B cell (primary cell): ENCODE results near the gene EIF3B. TPM values are rescaled to one million over a fixed set of nuclear protein-coding genes. Genes with fewer than 3 reads are reported as not detected.
"Not testable (repeated sequence)": the region's sequence is repeated elsewhere in the genome, so short reads cannot be mapped to it uniquely, and the experiment has no call there.

Source experiments
- ATAC-seq: fragments of 200-7000 bp; cut with Tn5 transposase; one replicate; pipeline ENCODE4 v1.10.0; 2021; ENCODE audit warnings: low read depth, mild to moderate bottlenecking, moderate number of reproducible peaks, moderate library complexity
- CTCF ChIA-PET: fragments of 350-600 bp; sonication (Branson Sonifier 250); formaldehyde crosslinking; loops from one replicate; lab custom pipeline; 2021; ENCODE audit warnings: antibody characterized with exemption, inconsistent platforms; lab: Charles Lee
- POLR2A ChIA-PET: fragments of 350-600 bp; sonication (Branson Sonifier 250); formaldehyde crosslinking; loops from one replicate; lab custom pipeline; 2021; ENCODE audit warnings: antibody characterized with exemption; lab: Charles Lee
- DNase-seq: peaks from one replicate; pipeline ENCODE4 v3.0.0; 2013
- H2AFZ ChIP-seq: 2 replicates; pipeline ENCODE4 v1.6.1; 2012; ENCODE audit warnings: mild to moderate bottlenecking, low read depth, low read length; ENCODE audit not compliant: insufficient read depth, poor library complexity, severe bottlenecking
- H3K27ac ChIP-seq, 2 donors: 1 replicate in 1 of 2; 2 replicates in 1 of 2; pipeline ENCODE4 v1.5.1; 2012 to 2013; ENCODE audit warnings: low read length in 2 of 2, mild to moderate bottlenecking in 2 of 2, moderate library complexity in 1 of 2
- H3K27me3 ChIP-seq, 4 experiments: fragments of 200-600 bp in 1 of 4; sonication (generic) in 1 of 4; replicated peaks in 1 of 4; 1 replicate in 2 of 4; 2 replicates in 2 of 4; pipeline versions ENCODE4 v1.6.1 to v1.7.0; 2013 to 2016; ENCODE audit warnings: low read length in 3 of 4, mild to moderate bottlenecking in 2 of 4, mixed read lengths in 1 of 4, moderate library complexity in 1 of 4; ENCODE audit not compliant: insufficient read depth in 4 of 4, control insufficient read depth in 3 of 4; ENCODE audit errors: control extremely low read depth in 1 of 4
- H3K36me3 ChIP-seq, 2 experiments: replicated peaks in 1 of 2; 1 replicate in 1 of 2; 2 replicates in 1 of 2; pipeline versions ENCODE4 v1.6.1 to v1.7.1; 2013; ENCODE audit warnings: low read length in 1 of 2; ENCODE audit not compliant: insufficient read depth in 2 of 2, control insufficient read depth in 1 of 2; ENCODE audit errors: control extremely low read depth in 1 of 2, extremely low read depth in 1 of 2
- H3K4me1 ChIP-seq, 2 donors: fragments of 200-600 bp in 1 of 2; sonication (generic) in 1 of 2; 1 replicate in 1 of 2; 2 replicates in 1 of 2; pipeline versions ENCODE4 v1.5.1 to v1.6.1; 2013 to 2017; ENCODE audit warnings: low read length in 2 of 2; ENCODE audit not compliant: control insufficient read depth in 2 of 2, insufficient read depth in 2 of 2
- H3K4me2 ChIP-seq: replicated peaks from 2 replicates; pipeline ENCODE3; 2012; ENCODE audit warnings: mild to moderate bottlenecking, low read depth, low read length; ENCODE audit not compliant: poor library complexity, severe bottlenecking
- H3K4me3 ChIP-seq, 5 experiments: fragments of 200-600 bp in 1 of 5; sonication (generic) in 1 of 5; 1 replicate in 3 of 5; 2 replicates in 2 of 5; pipeline versions ENCODE4 v1.5.1 to v1.7.0; 2011 to 2016; ENCODE audit warnings: low read length in 4 of 5, mild to moderate bottlenecking in 4 of 5, low read depth in 2 of 5, control low read depth in 1 of 5, moderate library complexity in 1 of 5; ENCODE audit not compliant: insufficient read depth in 1 of 5; ENCODE audit errors: control extremely low read depth in 1 of 5, extremely low read depth in 1 of 5
- H3K79me2 ChIP-seq: fragments of 200-600 bp; sonication (generic); one replicate; pipeline ENCODE4 v1.6.0; 2016; ENCODE audit warnings: low read length; ENCODE audit not compliant: control insufficient read depth, insufficient read depth
- H3K9ac ChIP-seq: fragments of 200-600 bp; sonication (generic); 2 replicates; pipeline ENCODE4 v1.6.1; 2017; ENCODE audit warnings: mild to moderate bottlenecking, low read length, moderate library complexity
- H3K9me3 ChIP-seq, 3 donors: one replicate each; pipeline versions ENCODE4 v1.6.1 to v1.7.1; 2013; ENCODE audit warnings: low read length in 2 of 3; ENCODE audit not compliant: control insufficient read depth in 2 of 3, insufficient read depth in 1 of 3; ENCODE audit errors: control extremely low read depth in 1 of 3
- H4K20me1 ChIP-seq: 2 replicates; pipeline ENCODE4 v1.6.0; 2012; ENCODE audit warnings: mild to moderate bottlenecking, low read length; ENCODE audit not compliant: insufficient read depth, control insufficient read depth, poor library complexity, severe bottlenecking
- H3K27ac Mint-ChIP-seq: one replicate; pipeline ENCODE4 v1.8.0; 2021; ENCODE audit warnings: mixed read lengths
- H3K27me3 Mint-ChIP-seq: one replicate; pipeline ENCODE4 v1.8.0; 2021; ENCODE audit warnings: mixed read lengths
- H3K4me1 Mint-ChIP-seq: one replicate; pipeline ENCODE4 v1.8.0; 2021; ENCODE audit warnings: mixed read lengths
- H3K4me3 Mint-ChIP-seq: one replicate; pipeline ENCODE4 v1.8.0; 2021; ENCODE audit warnings: mixed read lengths
- H3K9me3 Mint-ChIP-seq: one replicate; pipeline ENCODE4 v1.8.0; 2022; ENCODE audit warnings: mixed read lengths; ENCODE audit not compliant: insufficient read depth
- CTCF ChIP-seq: fragments of 200-600 bp; IDR thresholded peaks from one replicate; pipeline ENCODE4 v1.8.0; 2022; ENCODE audit warnings: antibody characterized with exemption, mild to moderate bottlenecking
- EZH2 ChIP-seq: IDR thresholded peaks from 2 replicates; pipeline ENCODE4 v1.6.1; 2012; ENCODE audit warnings: borderline replicate concordance, low read depth, mild to moderate bottlenecking, moderate library complexity, low read length; ENCODE audit not compliant: insufficient read depth, poor library complexity, severe bottlenecking
- WGBS: methylation state at CpG from one replicate; pipeline ENCODE4 v1.1.5; 2013; ENCODE audit warnings: missing lambda C conversion rate; ENCODE audit not compliant: insufficient coverage; 5-methylcytosine and 5-hydroxymethylcytosine counted together
- intact Hi-C: fragments of 100-400 bp; cut with micrococcal nuclease; formaldehyde crosslinking; loops from one replicate; pipeline ENCODE4 v1.10.0; 2022
- polyA plus RNA-seq: library from polyadenylated mRNA; depleted of rRNA; stranded (reverse); fragments of >200 nt; gene quantifications from 2 replicates; pipeline ENCODE4 v1.2.3, GENCODE V29; 2012
- total RNA-seq, 2 donors: library from RNA; stranded (reverse); fragments of 120-200 nt in 1 of 2; gene quantifications; 1 replicate in 1 of 2; 2 replicates in 1 of 2; pipeline versions ENCODE4 v1.2.3 to v1.2.4, GENCODE V29; 2013 to 2022

The EIF3B gene
- total and polyA plus RNA-seq, 2 donors (not counting 1 experiment from before 2014, with no cell fraction given): 69.3 to 152 TPM

GRCh38 chr7:2330493-2330892, 24.1 kb upstream of the EIF3B start:
- Histone ChIP-seq H3K4me1 (peaks cover 0 to 1% of the 10 kb centered on the region in 2 donors), H3K27ac (no peak overlapping the region), H3K4me2 (no peak overlapping the region), H3K9me3 (no peaks in the 10 kb centered on the region), H4K20me1 (no peaks in the 10 kb centered on the region), H3K27me3 (no peaks in the 10 kb centered on the region), H3K9ac (no peak overlapping the region), H3K79me2 (no peaks in the 10 kb centered on the region), H3K4me3 (no peak overlapping the region), H3K36me3 (no peaks in the 10 kb centered on the region), H2AFZ (no peak overlapping the region)
- ChIA-PET POLR2A (no interaction called here), CTCF (interaction anchor here (0.7 to 0.9 kb wide), 2 partner anchors 18 to 100 kb away, joined by 4 read pairs; no protein-coding TSS in a partner anchor)
- Mint-ChIP-seq H3K27ac (no peak overlapping the region), H3K27me3 (no peaks in the 10 kb centered on the region), H3K4me1 (no peaks in the 10 kb centered on the region), H3K9me3 (no peaks in the 10 kb centered on the region), H3K4me3 (no peak overlapping the region)
- no peak for ATAC-seq
- TF ChIP-seq EZH2: no peak
- no peak for TF ChIP-seq CTCF
- intact Hi-C loops: no loop called here
- DNase-seq: no peak
- 100% methylated on average over 1 of the region's 2 CpGs for WGBS

GRCh38 chr7:2331707-2332106, 22.9 kb upstream of the EIF3B start:
- Mint-ChIP-seq H3K4me3 (no peak overlapping the region), H3K4me1 (no peaks in the 10 kb centered on the region), H3K9me3 (no peaks in the 10 kb centered on the region), H3K27me3 (no peaks in the 10 kb centered on the region), H3K27ac (no peak overlapping the region)
- no peaks in the 10 kb centered on the region for H4K20me1 ChIP-seq
- POLR2A ChIA-PET: no interaction called here
- no peaks in the 10 kb centered on the region for H3K36me3 ChIP-seq
- no peak for ATAC-seq
- no peaks in the 10 kb centered on the region for H3K9me3 ChIP-seq
- H3K9ac ChIP-seq: no peak overlapping the region
- H3K27ac ChIP-seq: no peak overlapping the region
- no peaks in the 10 kb centered on the region for H3K27me3 ChIP-seq
- no peaks in the 10 kb centered on the region for H3K4me1 ChIP-seq
- H2AFZ ChIP-seq: no peak overlapping the region
- no peak for TF ChIP-seq CTCF
- TF ChIP-seq EZH2: no peak
- DNase-seq: no peak
- no peaks in the 10 kb centered on the region for H3K79me2 ChIP-seq
- intact Hi-C loops: no loop called here
- no peak overlapping the region for H3K4me3 ChIP-seq
- no peak overlapping the region for H3K4me2 ChIP-seq
- CTCF ChIA-PET: interaction anchor here (0.9 to 1.3 kb wide), 2 partner anchors 16 to 32 kb away, joined by 4 to 6 read pairs; no protein-coding TSS in a partner anchor
- 100% methylated on average over 2 of the region's 6 CpGs for WGBS

GRCh38 chr7:2332606-2333231, 21.9 kb upstream of the EIF3B start:
- H3K4me3 Mint-ChIP-seq, H3K4me1 ChIP-seq, H3K9me3 ChIP-seq, H3K27ac Mint-ChIP-seq, POLR2A ChIA-PET, H3K27me3 ChIP-seq, H3K9me3 Mint-ChIP-seq, H3K79me2 ChIP-seq, ATAC-seq, H3K27me3 Mint-ChIP-seq, H3K27ac ChIP-seq, intact Hi-C loops, H3K4me2 ChIP-seq, H2AFZ ChIP-seq, H3K4me3 ChIP-seq, H3K9ac ChIP-seq, DNase-seq, H4K20me1 ChIP-seq, H3K4me1 Mint-ChIP-seq, H3K36me3 ChIP-seq: not testable (repeated sequence)
- WGBS: 100% methylated on average over 3 of the region's 4 CpGs
- CTCF ChIA-PET: interaction anchor here (1.3 kb wide), 1 partner anchor 31 kb away, joined by 6 read pairs; no protein-coding TSS in a partner anchor
